Measurements from ENCODE around the gene ABCB4.

ABCB4 gene
- 0.07 to 0.31 reads per million in 2 donors for total RNA-seq

- no peak for DNase-seq
Measured at GRCh38 chr7:87475359-87476178, at the start of gene ABCB4. TSS of gene ABCB4 (minus strand) at chr7:87475680. CDS start at chr7:87475465, 215 bp downstream.

GRCh38 chr7:87518735-87519134 lies 43.3 kb upstream of the ABCB4 start:
- DNase-seq, result no peak

- no peak for DNase-seq
Measured at GRCh38 chr7:87517891-87518290, 42.4 kb upstream of the ABCB4 start.

GRCh38 chr7:87517136-87517815 lies 41.8 kb upstream of the ABCB4 start:
- no peak for DNase-seq

- DNase-seq, result no peak
Measured at GRCh38 chr7:87513735-87514335, 38.4 kb upstream of the ABCB4 start.

- DNase-seq, result no peak
Measured at GRCh38 chr7:87512906-87513305, 37.4 kb upstream of the ABCB4 start.

GRCh38 chr7:87511510-87511909 lies 36.0 kb upstream of the ABCB4 start:
- DNase-seq, result no peak

- no peak for DNase-seq
Measured at GRCh38 chr7:87510411-87510875, 35.0 kb upstream of the ABCB4 start.

GRCh38 chr7:87507446-87507845 lies 32.0 kb upstream of the ABCB4 start:
- DNase-seq, result no peak

GRCh38 chr7:87506246-87507180 lies 31.0 kb upstream of the ABCB4 start:
- peak in 1 of 5 experiments; percentile 3 for DNase-seq

- DNase-seq, result no peak
Measured at GRCh38 chr7:87505557-87506245, 30.2 kb upstream of the ABCB4 start.

- DNase-seq, result no peak
Measured at GRCh38 chr7:87505122-87505521, 29.6 kb upstream of the ABCB4 start.

- no peak for DNase-seq
Measured at GRCh38 chr7:87499494-87499893, 24.0 kb upstream of the ABCB4 start.

GRCh38 chr7:87498893-87499292 lies 23.4 kb upstream of the ABCB4 start:
- DNase-seq, result no peak

GRCh38 chr7:87497482-87497881 lies 22.0 kb upstream of the ABCB4 start:
- DNase-seq, result no peak

GRCh38 chr7:87495366-87495765 lies 19.9 kb upstream of the ABCB4 start:
- DNase-seq, result no peak

GRCh38 chr7:87494454-87494853 lies 19.0 kb upstream of the ABCB4 start:
- no peak for DNase-seq

GRCh38 chr7:87483131-87483530 lies 7.7 kb upstream of the ABCB4 start:
- DNase-seq, result no peak

- no peak for DNase-seq
Measured at GRCh38 chr7:87482115-87482514, 6.6 kb upstream of the ABCB4 start.

GRCh38 chr7:87480386-87480785 lies 4.9 kb upstream of the ABCB4 start:
- DNase-seq, result no peak

GRCh38 chr7:87479951-87480350 lies 4.5 kb upstream of the ABCB4 start:
- DNase-seq, result no peak

- no peak for DNase-seq
Measured at GRCh38 chr7:87476179-87476557, 688 bp upstream of the ABCB4 start.
